ENCODE measurements around the gene MYH3.

Gene MYH3

DNA sequence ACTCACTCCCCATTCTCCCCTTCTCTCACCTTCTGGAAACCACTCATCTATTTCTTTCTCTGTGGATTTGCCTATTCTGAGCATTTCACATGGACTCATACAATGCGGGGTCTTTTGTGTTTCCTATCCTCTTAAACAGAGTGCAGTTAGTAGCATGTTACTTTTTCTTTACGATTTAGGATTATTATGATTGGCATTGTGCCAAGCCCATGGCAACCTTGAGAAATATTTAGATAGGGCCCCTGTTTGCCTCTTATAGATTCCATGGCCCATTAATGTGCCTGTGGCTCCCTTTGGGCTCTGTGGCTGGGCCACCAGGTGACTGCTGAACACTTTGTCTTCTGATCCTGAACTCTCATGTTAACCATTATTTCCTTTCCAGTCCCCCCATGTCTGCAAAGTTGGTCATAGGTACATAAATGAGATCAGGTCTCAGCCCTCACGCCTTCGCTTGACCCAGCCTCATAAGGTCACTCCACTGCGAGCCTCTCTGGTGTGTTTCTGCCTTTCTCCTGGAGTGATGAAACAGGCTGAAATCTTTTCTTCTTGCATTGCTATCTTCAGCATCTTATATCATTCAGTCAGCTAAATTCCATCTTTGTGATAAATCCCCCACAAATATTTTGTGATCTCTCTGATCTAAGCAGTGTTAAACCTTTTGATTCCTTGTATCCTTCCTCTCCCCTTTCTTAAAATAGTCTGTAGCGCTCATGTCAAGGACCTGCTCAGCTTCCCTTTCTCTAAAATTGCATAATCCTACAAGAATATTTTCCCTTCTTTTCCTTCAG is 44.0 kb downstream of the MYH3 start:
- no peak for DNase-seq

- no peak for DNase-seq
Measured at GRCh38 chr17:10610884-10611283, 46.2 kb downstream of the MYH3 start.

DNA sequence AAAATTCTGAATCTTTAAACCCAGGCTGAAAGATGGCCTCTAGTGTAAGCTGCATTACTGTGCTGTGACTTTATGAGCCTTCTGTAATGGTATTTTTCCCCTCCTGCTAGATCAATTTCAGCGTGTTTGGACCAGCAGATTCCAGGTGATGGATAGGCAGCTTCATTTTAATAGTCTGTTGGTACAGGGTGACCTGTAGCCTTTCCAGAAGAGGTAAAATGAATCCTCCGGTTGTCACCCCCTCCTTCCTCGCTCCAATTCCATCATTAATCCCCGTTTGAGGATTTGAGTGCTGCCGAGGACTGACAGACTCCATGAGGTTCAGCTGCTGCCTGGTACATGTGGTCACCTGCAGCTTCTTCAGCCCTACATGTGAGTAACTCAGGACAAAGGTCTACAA is 48.9 kb downstream of the MYH3 start:
- no peak for DNase-seq

DNA sequence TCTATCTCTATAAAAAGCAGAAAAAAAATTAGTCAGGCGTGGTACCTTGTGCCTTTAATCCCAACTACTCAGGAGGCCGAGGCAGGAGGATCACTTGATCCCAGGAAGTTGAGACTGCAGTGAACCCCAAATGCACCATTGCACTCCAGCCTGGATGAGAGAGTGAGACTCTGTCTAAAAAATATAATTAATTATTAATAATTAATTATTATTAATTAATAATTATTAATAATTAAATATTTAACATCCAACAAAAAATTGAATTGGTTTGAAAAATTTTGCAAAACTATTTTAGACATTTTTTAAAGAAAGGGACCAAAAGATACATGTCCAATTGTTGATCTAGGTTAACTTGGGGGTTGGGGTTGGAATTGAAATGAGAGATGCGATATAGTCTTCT is 51.0 kb downstream of the MYH3 start:
- DNase-seq = no peak

DNA sequence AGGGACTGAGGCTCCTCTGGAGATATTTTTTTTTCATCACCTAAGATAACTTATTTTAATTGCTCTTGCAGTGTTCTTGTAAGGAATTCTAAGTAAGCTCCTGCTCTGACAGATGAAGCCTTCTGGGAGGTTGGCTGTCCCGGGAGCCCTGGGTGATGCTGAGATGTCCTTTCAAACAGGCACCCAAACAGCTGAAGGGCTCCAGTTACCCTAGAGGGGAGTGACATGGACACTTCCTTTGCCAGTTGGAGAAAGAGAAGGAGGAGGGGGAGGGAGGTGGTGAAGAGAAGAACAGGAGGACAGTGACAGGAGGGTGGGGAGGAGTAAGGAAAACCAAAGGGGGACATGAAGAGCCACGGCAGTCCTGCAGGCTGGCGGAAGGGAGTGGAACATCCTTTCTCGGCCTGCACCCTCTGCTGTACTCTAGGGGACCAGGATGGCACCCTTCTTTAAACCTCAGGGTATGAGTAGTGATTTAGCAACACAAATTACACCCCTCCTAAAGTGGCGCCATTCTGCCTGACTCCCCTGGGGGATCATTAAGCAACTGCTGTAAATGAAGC is 51.8 kb downstream of the MYH3 start:
- no peak for DNase-seq

DNA sequence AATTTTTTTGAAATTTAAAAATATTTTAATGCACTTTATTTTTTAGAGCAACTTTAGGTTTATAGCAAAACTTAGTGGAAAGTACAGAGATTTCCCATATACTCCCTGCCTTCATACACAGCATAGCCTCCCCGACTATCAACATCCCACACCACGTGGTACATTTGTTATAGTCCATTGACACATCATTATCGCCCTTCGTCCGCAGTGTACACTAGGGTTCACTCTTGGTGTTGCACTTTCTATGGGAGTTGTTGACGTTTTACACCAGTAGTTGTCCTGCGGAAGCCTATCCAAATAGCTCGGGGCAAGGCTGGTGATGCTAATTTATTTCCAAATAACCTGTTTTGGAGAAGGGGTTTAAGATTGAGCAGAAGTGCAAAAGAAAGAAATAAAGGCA is 52.6 kb downstream of the MYH3 start:
- no peak for DNase-seq

GRCh38 chr17:10603931-10604330 is 53.2 kb downstream of the MYH3 start:
- DNase-seq = no peak

- DNase-seq = no peak
Measured at GRCh38 chr17:10600571-10600970, 56.5 kb downstream of the MYH3 start.

DNA sequence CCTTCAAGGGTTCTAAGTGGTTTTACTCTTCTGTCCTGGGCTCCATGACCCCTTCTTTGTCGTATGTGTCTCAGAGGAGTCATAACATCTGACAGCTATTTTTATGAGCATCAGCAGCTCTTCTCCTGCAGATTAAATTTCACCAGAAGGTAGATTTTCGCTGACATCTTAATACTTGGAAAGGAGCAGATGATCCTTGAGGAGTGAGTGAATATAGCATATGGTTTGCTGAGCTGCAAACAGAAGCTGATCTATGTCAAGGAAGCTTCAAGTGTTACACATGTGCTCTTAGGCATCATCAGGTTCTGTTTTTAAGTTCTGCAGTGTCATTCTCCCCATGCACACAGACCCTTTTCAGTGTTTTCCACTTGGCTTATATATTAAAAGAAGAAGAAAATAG is 58.5 kb downstream of the MYH3 start:
- no peak for DNase-seq

GRCh38 chr17:10589553-10590145 is 67.5 kb downstream of the MYH3 start:
- DNase-seq = no peak

GRCh38 chr17:10585529-10585928 is 71.6 kb downstream of the MYH3 start:
- DNase-seq = no peak

- no peak for DNase-seq
Measured at GRCh38 chr17:10583834-10584233, 73.3 kb downstream of the MYH3 start.

GRCh38 chr17:10579270-10579669 is 77.8 kb downstream of the MYH3 start:
- DNase-seq = no peak
